OCI-LY1 (cell line): ENCODE data around the gene BICRAL.

Experiments used
- H2AFZ ChIP-seq: fragments of 200-600 bp; sonication (generic), shearing (Covaris generic); 2 replicates; pipeline ENCODE4 v1.6.0; 2014; ENCODE audit warnings: antibody characterized with exemption, mild to moderate bottlenecking, low read length
- H3F3A ChIP-seq: fragments of 200-600 bp; sonication (generic), shearing (Covaris generic); 2 replicates; pipeline ENCODE4 v1.6.0; 2014; ENCODE audit warnings: mild to moderate bottlenecking, antibody characterized with exemption, low read length, moderate library complexity; ENCODE audit not compliant: insufficient read depth
- H3K27ac ChIP-seq: fragments of 200-600 bp; sonication (generic); 2 replicates; pipeline ENCODE4 v1.5.1; 2014; ENCODE audit warnings: low read length, mixed run types, mild to moderate bottlenecking, low read depth; ENCODE audit not compliant: poor library complexity, severe bottlenecking
- H3K27me3 ChIP-seq: fragments of 200-600 bp; sonication (generic); 2 replicates; pipeline ENCODE4 v1.6.0; 2014; ENCODE audit warnings: antibody characterized with exemption, mild to moderate bottlenecking, low read length, moderate library complexity; ENCODE audit not compliant: insufficient read depth
- H3K36me3 ChIP-seq: fragments of 200-600 bp; sonication (generic); 2 replicates; pipeline ENCODE4 v1.6.1; 2014; ENCODE audit warnings: mild to moderate bottlenecking, antibody characterized with exemption, low read length, moderate library complexity, mixed read lengths; ENCODE audit not compliant: insufficient read depth
- H3K4me1 ChIP-seq: fragments of 200-600 bp; sonication (generic); 2 replicates; pipeline ENCODE4 v1.5.1; 2014; ENCODE audit warnings: mild to moderate bottlenecking, low read length, moderate library complexity; ENCODE audit not compliant: insufficient read depth, severe bottlenecking
- H3K4me2 ChIP-seq: fragments of 200-600 bp; sonication (generic), shearing (Covaris generic); 2 replicates; pipeline ENCODE4 v1.6.1; 2014; ENCODE audit warnings: low read length
- H3K4me3 ChIP-seq: fragments of 200-600 bp; sonication (generic); 2 replicates; pipeline ENCODE4 v1.5.1; 2014; ENCODE audit warnings: low read length, low read depth, mild to moderate bottlenecking, mixed read lengths; ENCODE audit not compliant: poor library complexity, severe bottlenecking
- H3K79me2 ChIP-seq: fragments of 200-600 bp; shearing (Covaris generic); 2 replicates; pipeline ENCODE4 v1.6.1; 2016; ENCODE audit warnings: mixed run types, low read length, mixed read lengths; ENCODE audit not compliant: insufficient read depth
- H3K9ac ChIP-seq: fragments of 200-600 bp; sonication (generic), shearing (Covaris generic); 2 replicates; pipeline ENCODE4 v1.6.1; 2014; ENCODE audit warnings: mild to moderate bottlenecking, low read length, mixed read lengths
- H3K9me2 ChIP-seq: fragments of 200-600 bp; sonication (generic), shearing (Covaris generic); 2 replicates; pipeline ENCODE4 v1.6.1; 2014; ENCODE audit warnings: low read depth, mild to moderate bottlenecking, low read length, mixed read lengths
- H3K9me3 ChIP-seq: fragments of 200-600 bp; shearing (Covaris generic); 2 replicates; pipeline ENCODE4 v1.6.1; 2014; ENCODE audit warnings: low read length, mixed read lengths
- H4K20me1 ChIP-seq: fragments of 200-600 bp; sonication (generic), shearing (Covaris generic); 2 replicates; pipeline ENCODE4 v1.6.0; 2016; ENCODE audit warnings: mild to moderate bottlenecking, low read length; ENCODE audit not compliant: insufficient read depth
- EZH2 ChIP-seq: fragments of 200-600 bp; sonication (generic), shearing (Covaris generic); IDR thresholded peaks from 2 replicates; pipeline ENCODE4 v1.8.0; 2017; ENCODE audit warnings: borderline replicate concordance, mixed run types, mild to moderate bottlenecking, antibody characterized with exemption, low read length, moderate library complexity, mixed read lengths
- TF ChIP-seq, protein P1 (sequence below): fragments of 200-600 bp; sonication (generic), shearing (Covaris generic); IDR thresholded peaks from 2 replicates; pipeline ENCODE4 v1.5.1; 2017; ENCODE audit warnings: mild to moderate bottlenecking, antibody characterized with exemption, low read length, moderate library complexity, mixed read lengths

The BICRAL gene

DNA sequence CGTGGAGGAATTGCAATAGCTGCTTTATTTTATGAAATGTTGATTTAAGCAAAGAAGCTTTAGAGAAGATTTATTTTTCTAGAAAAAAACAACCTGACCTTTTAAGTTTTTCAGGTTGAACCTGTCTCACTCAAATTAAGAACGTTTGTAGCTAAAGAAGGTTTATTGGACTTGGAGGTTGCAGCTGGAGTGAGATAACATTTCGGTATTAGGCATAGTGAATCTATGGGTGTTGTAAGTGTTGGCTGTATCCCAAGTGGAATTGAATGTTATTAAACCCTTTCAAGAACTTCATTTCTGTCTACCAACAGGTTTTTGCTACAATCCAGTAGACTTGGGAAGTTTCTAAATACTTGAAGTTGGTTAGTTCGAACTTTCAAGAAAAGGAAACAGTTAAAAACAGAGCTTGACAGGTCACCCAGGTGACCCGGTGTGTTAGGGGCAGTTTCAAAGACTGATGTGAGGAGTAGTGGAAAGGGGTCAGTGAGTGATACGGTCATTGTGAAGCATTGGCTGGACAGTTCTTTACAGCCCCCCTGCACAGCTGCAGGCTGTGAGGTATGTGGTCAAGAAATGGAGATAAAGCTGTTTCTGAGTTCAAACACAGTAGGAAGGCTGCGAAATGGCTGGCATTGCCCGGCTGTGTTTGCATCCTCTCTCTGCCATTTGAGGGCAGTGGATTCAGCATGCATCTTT, 33.5 kb upstream of the BICRAL start:
- Histone ChIP-seq H3K27me3 (no peaks in the 10 kb centered on the region), H3K4me2 (peak overlapping the region; percentile 80), H3K36me3 (peaks cover 12% of the 10 kb centered on the region), H3F3A (peaks cover 4% of the 10 kb centered on the region; the same call in 1 of the 2 replicates), H3K79me2 (peaks cover 5% of the 10 kb centered on the region; the same call in 1 of the 2 replicates), H3K9me2 (no peaks in the 10 kb centered on the region), H3K9me3 (no peaks in the 10 kb centered on the region), H2AFZ (no peak overlapping the region), H3K4me3 (peak overlapping the region; percentile 85), H3K9ac (peak overlapping the region; percentile 91), H3K27ac (peak overlapping the region; percentile 94), H4K20me1 (no peaks in the 10 kb centered on the region), H3K4me1 (peaks cover 39% of the 10 kb centered on the region)
- TF ChIP-seq, protein P1, sequence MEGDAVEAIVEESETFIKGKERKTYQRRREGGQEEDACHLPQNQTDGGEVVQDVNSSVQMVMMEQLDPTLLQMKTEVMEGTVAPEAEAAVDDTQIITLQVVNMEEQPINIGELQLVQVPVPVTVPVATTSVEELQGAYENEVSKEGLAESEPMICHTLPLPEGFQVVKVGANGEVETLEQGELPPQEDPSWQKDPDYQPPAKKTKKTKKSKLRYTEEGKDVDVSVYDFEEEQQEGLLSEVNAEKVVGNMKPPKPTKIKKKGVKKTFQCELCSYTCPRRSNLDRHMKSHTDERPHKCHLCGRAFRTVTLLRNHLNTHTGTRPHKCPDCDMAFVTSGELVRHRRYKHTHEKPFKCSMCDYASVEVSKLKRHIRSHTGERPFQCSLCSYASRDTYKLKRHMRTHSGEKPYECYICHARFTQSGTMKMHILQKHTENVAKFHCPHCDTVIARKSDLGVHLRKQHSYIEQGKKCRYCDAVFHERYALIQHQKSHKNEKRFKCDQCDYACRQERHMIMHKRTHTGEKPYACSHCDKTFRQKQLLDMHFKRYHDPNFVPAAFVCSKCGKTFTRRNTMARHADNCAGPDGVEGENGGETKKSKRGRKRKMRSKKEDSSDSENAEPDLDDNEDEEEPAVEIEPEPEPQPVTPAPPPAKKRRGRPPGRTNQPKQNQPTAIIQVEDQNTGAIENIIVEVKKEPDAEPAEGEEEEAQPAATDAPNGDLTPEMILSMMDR: no peak
- TF ChIP-seq EZH2: no peak

DNA sequence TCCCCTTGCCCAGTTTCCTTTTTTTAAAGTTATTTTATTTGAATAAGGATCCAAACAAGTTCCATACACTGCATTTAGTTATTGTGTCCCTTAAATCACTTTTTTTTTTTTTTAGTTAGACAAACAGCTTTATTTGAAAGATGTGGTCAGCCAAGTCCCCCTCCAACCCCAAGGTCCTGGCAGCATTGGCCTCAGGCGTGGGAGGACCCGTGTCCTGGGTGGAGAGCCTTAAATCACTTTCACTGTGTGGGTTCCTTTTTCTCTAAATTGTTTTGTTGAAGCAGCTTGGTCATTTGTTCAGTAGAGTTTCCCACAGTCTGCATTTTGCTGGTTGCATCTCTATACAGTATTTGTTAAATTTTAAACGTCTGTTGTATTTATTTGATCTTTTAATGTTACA, 30.8 kb upstream of the BICRAL start:
- TF ChIP-seq, protein P1: no peak

DNA sequence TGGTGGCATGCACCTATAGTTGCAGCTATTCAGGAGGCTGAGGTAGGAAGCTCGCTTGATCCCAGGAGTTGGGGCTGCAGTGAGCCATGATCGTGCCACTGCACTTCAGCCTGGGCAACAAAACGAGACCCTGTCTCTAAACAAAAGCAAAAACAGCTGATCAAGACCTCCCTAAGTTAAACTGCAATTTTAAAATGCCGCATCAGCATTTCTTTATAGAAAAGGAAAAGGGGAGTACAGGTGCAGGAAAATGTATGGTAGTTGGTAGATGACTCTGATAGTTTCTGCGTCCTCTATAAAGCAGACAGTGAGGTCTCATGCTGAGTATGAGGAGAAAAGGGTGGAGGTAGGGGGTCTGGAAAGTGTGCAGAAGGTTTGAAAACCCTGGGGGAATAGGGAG, 27.1 kb upstream of the BICRAL start:
- Histone ChIP-seq H3K79me2 (no peaks in the 10 kb centered on the region), H3K27me3 (no peaks in the 10 kb centered on the region), H4K20me1 (no peaks in the 10 kb centered on the region), H3K9ac (no peak overlapping the region), H3K4me3 (no peak overlapping the region), H3K27ac (no peak overlapping the region), H3F3A (no peaks in the 10 kb centered on the region), H3K4me2 (no peak overlapping the region), H3K9me3 (no peaks in the 10 kb centered on the region), H3K9me2 (no peaks in the 10 kb centered on the region), H3K4me1 (peaks cover 7% of the 10 kb centered on the region), H3K36me3 (peaks cover 3% of the 10 kb centered on the region; the same call in 1 of the 2 replicates), H2AFZ (no peak overlapping the region)
- TF ChIP-seq, protein P1: no peak
- no peak for TF ChIP-seq EZH2

More for the DNA sequence above, 30.8 kb upstream of the BICRAL start:
- Histone ChIP-seq H3K9ac (no peak overlapping the region), H3K27me3 (no peaks in the 10 kb centered on the region), H2AFZ (no peak overlapping the region), H3K4me2 (no peak overlapping the region), H3K79me2 (no peaks in the 10 kb centered on the region), H3K36me3 (no peaks in the 10 kb centered on the region), H3K9me3 (no peaks in the 10 kb centered on the region), H3K4me1 (peaks cover 21% of the 10 kb centered on the region), H3K9me2 (no peaks in the 10 kb centered on the region), H3K27ac (no peak overlapping the region), H3F3A (peaks cover 4% of the 10 kb centered on the region; the same call in 1 of the 2 replicates), H4K20me1 (no peaks in the 10 kb centered on the region), H3K4me3 (no peak overlapping the region)
